Breast epithelium (tissue), 3 donors: ENCODE results near the gene NTSR2.

Source experiments
- POLR2A ChIP-seq: fragments of 450-650 bp; IDR thresholded peaks from one replicate; pipeline ENCODE4 v1.6.1; 2016; ENCODE audit warnings: antibody characterized with exemption, mild to moderate bottlenecking, moderate library complexity
- POLR2AphosphoS5 ChIP-seq, 3 donors: sonication (generic); formaldehyde crosslinking; IDR thresholded peaks; one replicate each; pipeline ENCODE4 v1.6.1; 2017; ENCODE audit warnings: antibody characterized with exemption in 3 of 3
- TF ChIP-seq, protein P1 (sequence below), 3 donors: fragments of 450-650 bp; IDR thresholded peaks; one replicate each; pipeline ENCODE4 v1.5.1; 2016 to 2017; ENCODE audit warnings: antibody characterized with exemption in 3 of 3, mild to moderate bottlenecking in 3 of 3, moderate library complexity in 3 of 3

DNA sequence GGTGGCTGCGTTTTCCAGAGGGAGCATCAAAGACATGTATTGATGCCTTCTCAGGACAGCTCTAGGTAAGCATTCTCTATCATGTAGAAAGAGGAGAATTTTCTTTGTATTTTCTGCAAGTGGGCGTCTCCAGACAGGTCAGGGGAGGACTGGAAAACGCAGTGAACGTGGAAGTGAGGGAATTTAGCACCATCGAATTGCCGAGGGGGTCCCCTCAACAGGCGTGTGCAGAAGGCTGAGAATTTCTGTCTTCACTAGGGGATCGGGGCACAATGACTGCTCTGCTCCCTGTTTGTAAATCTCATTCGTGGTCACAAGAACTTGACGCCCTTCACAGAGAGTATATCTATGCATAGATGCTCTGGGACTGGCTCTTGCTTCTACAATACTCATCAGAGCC lies 5.0 kb upstream of the NTSR2 start:
- TF ChIP-seq, protein P1, sequence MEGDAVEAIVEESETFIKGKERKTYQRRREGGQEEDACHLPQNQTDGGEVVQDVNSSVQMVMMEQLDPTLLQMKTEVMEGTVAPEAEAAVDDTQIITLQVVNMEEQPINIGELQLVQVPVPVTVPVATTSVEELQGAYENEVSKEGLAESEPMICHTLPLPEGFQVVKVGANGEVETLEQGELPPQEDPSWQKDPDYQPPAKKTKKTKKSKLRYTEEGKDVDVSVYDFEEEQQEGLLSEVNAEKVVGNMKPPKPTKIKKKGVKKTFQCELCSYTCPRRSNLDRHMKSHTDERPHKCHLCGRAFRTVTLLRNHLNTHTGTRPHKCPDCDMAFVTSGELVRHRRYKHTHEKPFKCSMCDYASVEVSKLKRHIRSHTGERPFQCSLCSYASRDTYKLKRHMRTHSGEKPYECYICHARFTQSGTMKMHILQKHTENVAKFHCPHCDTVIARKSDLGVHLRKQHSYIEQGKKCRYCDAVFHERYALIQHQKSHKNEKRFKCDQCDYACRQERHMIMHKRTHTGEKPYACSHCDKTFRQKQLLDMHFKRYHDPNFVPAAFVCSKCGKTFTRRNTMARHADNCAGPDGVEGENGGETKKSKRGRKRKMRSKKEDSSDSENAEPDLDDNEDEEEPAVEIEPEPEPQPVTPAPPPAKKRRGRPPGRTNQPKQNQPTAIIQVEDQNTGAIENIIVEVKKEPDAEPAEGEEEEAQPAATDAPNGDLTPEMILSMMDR (IDR thresholded peaks at IDR 0.05), result no peak
- TF ChIP-seq POLR2A (no peak), POLR2AphosphoS5 (IDR thresholded peaks at IDR 0.05) (no peak)
